K562 treated with DMSO at 1 percent for 24 hours (cell line): Measurements from ENCODE around the gene SLC28A1. TPM values are rescaled to one million over a fixed set of nuclear protein-coding genes. Genes with fewer than 3 reads are reported as not detected.

Experiments used
- total RNA-seq: library from RNA; unstranded; fragments of 300-600 nt; gene quantifications from 2 replicates; pipeline ENCODE4 v1.2.3, GENCODE V29; 2022; ENCODE audit warnings: low read depth; ENCODE audit not compliant: insufficient read depth

Gene SLC28A1, protein sequence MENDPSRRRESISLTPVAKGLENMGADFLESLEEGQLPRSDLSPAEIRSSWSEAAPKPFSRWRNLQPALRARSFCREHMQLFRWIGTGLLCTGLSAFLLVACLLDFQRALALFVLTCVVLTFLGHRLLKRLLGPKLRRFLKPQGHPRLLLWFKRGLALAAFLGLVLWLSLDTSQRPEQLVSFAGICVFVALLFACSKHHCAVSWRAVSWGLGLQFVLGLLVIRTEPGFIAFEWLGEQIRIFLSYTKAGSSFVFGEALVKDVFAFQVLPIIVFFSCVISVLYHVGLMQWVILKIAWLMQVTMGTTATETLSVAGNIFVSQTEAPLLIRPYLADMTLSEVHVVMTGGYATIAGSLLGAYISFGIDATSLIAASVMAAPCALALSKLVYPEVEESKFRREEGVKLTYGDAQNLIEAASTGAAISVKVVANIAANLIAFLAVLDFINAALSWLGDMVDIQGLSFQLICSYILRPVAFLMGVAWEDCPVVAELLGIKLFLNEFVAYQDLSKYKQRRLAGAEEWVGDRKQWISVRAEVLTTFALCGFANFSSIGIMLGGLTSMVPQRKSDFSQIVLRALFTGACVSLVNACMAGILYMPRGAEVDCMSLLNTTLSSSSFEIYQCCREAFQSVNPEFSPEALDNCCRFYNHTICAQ
- total RNA-seq, result not detected in 2 replicates

DNA sequence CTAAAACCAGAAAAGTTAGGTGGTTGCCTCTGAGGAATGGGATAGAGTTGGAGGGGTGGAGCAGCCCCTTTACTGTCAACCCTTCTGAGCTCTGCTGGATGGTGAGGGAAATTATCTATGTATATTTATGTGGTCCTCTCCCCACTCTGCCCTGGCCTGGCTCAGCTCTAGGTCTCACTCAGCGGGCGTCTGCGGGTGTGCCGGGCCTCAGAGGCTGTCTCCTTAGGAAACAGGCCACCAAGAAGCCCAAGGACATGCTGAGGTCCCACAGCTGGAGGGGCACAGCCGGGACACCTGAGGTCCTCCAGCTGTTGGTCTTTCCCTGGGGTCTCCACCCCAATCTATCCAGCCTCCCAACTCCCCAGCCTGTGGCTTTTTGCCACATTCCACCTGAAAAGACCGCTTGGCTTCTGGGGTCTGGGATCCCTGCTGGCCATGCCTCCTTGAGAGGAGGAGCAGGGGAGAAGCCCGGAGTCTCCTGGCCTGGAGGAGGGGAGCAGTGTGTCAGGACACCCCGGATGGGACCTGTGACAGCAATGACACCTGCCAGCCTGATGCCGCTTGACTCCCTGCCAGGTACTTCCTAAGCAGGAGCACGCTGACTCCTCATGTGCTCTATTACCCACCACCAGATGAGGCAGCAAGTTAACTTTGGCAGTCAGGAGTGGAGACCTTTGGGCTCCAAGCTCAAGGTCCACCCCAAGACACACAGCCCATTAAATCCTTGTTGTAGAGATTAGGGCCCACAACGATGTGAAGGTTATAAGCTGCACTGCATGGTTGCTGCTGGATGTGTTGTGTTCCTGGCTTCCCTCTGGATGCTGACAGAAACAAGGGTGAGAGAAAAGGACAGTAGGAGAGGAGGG, at the start of gene SLC28A1:
TSS of gene SLC28A1 (plus strand) at position 747 of the 866 bp plus-strand sequence. CDS start 3,099 bp downstream, outside the sequence.

DNA sequence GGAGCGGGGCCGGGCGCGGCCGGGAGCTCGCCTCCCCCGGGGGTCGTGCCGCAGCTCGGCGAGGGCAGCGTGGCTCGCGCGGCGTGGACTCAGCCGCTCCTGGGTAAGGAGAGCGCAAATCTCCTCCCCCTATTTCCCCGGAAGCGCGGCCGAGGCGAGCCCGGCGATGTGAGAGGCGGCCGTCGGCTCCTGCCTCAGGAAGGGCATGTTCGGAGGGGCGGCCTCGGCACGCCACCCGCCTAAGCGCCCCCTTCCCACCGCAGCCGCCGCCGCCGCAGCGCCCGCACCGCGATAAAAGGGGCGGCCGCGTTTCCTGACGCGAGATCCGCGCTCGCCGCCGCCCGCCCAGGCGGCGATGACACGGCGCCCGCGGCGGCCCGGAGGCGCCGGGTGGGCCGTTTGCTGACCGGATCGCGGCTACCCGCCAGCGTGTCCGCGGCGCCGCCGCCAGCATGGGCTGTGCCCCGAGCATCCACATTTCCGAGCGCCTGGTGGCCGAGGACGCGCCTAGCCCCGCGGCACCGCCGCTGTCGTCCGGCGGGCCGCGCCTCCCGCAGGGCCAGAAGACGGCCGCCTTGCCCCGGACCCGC, 97.3 kb downstream of the SLC28A1 start, which contains the start of gene PDE8A:
TSS of gene PDE8A (plus strand) at position 146 of the 590 bp plus-strand sequence. CDS start at position 453, 307 bp downstream.

Other genes with a start within 250 kb of the SLC28A1 start
- 10.9 and 13.8 TPM in 2 replicates for gene WDR73, start 230.4 kb upstream of the SLC28A1 start, total RNA-seq
- gene NMB, start 226.5 kb upstream of the SLC28A1 start, total RNA-seq, result 0.83 TPM in 1 of 2 replicates, not detected in the other
- 150 and 151 TPM in 2 replicates for gene SEC11A, start 168.5 kb upstream of the SLC28A1 start, total RNA-seq
- 18.7 and 20.7 TPM in 2 replicates for gene ZNF592, start 136.1 kb upstream of the SLC28A1 start, total RNA-seq
- 0.50 and 1.1 TPM in 2 replicates for gene ALPK3, start 67.3 kb upstream of the SLC28A1 start, total RNA-seq
- gene PDE8A, start 97.2 kb downstream of the SLC28A1 start, total RNA-seq, result 10.8 and 13.1 TPM in 2 replicates